GM12801 (cell line): Measurements from ENCODE around the gene PRDM5.

ENCODE experiments used
- TF ChIP-seq, protein P1 (sequence below): IDR thresholded peaks from one replicate; pipeline ENCODE4 v1.5.1; 2011; ENCODE audit warnings: control low read depth; ENCODE audit not compliant: insufficient read length; ENCODE audit errors: extremely low read depth

Gene PRDM5

DNA sequence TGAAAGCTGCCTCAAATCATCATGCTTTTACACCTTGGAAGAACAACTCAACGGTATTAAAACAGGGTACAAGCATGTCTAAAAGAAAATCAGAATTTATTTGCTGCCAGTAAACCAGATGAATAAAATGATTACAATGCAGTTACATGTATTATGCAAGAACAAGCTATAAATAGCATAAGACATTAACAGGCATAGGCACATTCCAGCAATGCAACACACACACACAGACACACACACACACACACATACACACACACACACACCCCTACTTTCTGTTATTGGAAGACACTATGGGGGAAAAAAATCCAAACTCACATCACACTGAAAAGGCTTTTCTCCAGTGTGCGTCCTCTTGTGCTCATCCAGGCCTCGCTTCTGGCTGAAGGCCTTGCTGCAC lies 212.5 kb downstream of the PRDM5 start:
- TF ChIP-seq, protein P1, sequence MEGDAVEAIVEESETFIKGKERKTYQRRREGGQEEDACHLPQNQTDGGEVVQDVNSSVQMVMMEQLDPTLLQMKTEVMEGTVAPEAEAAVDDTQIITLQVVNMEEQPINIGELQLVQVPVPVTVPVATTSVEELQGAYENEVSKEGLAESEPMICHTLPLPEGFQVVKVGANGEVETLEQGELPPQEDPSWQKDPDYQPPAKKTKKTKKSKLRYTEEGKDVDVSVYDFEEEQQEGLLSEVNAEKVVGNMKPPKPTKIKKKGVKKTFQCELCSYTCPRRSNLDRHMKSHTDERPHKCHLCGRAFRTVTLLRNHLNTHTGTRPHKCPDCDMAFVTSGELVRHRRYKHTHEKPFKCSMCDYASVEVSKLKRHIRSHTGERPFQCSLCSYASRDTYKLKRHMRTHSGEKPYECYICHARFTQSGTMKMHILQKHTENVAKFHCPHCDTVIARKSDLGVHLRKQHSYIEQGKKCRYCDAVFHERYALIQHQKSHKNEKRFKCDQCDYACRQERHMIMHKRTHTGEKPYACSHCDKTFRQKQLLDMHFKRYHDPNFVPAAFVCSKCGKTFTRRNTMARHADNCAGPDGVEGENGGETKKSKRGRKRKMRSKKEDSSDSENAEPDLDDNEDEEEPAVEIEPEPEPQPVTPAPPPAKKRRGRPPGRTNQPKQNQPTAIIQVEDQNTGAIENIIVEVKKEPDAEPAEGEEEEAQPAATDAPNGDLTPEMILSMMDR = no peak

DNA sequence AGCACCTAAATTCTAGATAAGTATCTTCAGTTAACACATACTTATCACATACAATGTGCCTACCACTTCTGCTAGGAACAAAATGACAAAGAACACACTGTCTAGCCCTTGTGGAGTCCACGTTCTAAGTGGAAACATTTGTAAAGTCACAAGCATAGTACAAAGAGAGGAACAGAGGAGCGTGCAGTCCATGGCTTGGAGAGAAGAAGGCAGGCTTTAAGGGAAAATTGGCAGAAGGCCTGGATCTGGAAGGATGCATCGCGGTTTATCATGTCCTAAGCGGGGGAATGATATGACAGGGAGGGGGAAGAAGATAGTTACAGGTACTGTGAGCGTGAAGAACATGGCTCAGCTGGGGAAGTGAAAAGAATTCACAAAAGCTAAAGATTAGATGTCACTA lies 218.0 kb downstream of the PRDM5 start:
- TF ChIP-seq, protein P1 = no peak

DNA sequence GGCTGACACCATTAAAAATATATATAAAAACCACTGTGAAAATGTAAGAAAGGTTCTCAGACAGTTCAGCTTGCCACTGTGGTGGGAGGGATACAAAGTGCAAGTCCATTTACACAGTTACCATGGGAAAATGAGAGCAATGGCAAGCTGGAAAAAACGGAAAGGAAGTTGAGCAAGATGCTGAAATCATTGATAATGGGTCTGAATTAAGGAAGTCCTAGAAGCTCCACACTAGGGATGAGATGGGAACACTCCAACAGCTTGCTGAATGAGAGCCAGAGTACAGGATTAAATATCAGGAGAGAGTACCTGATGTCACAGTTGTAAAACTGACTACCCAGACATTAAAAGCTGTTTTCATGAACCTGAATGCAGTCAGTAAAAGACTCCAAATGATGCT lies 218.6 kb downstream of the PRDM5 start:
- TF ChIP-seq, protein P1 = no peak

DNA sequence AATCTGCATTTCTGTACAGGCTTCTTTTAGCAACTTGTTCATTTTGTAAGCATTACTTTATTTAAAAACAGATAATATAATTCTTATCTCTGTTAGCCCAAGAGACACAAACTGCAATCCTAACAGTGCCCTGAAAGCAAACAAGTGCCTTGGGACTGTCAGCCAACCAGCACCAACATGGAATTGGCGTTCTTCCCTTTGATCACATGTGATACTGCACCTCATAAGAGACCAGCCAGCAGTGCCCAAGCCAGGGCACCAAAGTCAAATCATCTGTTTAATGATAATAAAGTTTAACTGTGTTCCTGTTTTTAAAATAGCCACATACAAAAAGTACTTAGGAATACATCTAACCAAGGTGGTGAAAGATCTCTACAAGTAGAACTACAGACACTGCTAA lies 223.2 kb downstream of the PRDM5 start:
- TF ChIP-seq, protein P1 = no peak

DNA sequence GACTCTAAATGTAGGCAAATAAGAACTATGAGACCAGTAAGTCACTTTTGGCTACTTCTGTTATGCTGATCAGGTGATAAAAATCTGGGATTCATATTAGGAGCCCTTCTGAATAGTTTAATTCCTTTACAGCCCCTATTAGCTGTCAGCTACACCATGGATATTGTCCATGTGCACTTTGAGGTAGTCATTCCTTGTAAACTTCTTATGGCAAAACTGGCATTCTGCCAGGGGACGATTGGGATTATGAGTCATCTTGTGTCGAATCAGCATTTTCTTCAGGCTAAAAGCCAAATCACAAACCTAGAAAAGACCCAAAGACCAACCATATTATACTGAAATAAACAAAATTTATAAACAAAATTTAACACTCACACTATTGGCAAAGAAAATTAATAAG lies 227.6 kb downstream of the PRDM5 start:
- TF ChIP-seq, protein P1 = no peak

DNA sequence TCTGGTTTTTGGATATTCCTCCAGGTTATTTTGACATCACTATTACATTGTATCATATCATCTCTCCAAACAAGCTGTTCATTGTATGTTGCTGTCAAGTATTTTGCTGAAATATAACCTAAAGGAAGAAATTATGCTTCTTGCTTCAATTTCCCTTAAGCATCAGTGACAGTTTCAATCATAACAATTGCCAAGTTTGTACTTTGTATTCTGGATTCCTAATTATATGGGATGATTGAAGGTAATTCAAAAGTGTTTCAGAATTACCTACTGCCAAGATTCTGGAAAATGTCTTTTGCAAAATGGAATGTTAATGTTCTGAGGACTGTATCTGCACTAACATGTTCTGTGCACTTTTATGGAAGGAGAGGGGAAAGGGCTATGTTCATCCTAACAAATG lies 228.7 kb downstream of the PRDM5 start:
- TF ChIP-seq, protein P1 = no peak

DNA sequence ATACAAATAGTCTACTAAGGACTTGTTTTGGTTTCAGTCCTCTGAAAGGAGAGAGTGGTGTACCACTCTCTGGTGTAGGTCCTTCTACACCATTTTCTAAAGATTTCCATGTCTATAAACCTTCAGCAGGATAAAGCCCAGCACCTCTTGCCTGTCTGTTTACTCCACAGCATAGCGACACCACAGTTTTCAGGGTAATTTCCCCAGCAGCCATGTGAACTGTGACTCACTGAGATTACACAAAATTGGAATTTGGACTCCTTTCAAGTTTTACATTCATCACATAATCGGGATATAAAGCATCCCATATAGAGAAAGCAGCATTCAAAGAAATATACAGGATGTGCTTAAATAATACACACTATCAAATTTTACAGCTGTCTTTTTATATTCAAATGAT lies 229.6 kb downstream of the PRDM5 start:
- TF ChIP-seq, protein P1 = no peak

DNA sequence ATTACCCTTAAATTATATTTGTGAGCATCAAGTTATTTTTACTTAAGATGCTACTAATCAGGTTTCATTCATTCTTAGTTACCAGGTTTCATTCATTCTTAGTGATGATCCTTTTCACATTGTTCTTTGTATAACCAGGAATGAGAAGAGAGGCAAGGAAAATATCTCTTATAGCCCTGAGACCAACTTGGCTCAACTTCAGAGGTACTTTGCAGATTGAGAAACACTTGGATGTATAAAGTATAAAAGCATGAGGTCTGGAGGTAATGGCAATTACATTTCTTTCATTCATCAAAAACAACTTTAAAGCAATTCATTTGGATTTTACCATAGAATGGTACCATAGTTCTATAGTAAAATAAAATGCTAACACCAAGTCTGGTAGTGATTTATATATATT lies 231.0 kb downstream of the PRDM5 start:
- TF ChIP-seq, protein P1 = no peak
